Panc1 (cell line): ENCODE measurements around the gene KIAA0408. TPM values are rescaled to one million over a fixed set of nuclear protein-coding genes. Genes with fewer than 3 reads are reported as not detected.

Source experiments
- ATAC-seq: fragments of 200-7000 bp; cut with Tn5 transposase; 2 replicates; pipeline ENCODE4 v1.9.1; 2020; ENCODE audit warnings: mild to moderate bottlenecking, moderate library complexity
- BruUV-seq: library from RNA; stranded (reverse); fragments of 400-500 nt; replicated peaks from 2 replicates; lab custom pipeline; 2021; lab: Mats Ljungman, UMichigan
- CTCF ChIA-PET: fragments of 300-600 bp; sonication (Branson Sonifier 250); formaldehyde crosslinking; loops from one replicate; lab custom pipeline; 2022; ENCODE audit warnings: antibody characterized with exemption; lab: Charles Lee
- POLR2A ChIA-PET: fragments of 300-600 bp; sonication (Branson Sonifier 250); formaldehyde crosslinking; loops from one replicate; lab custom pipeline; 2022; ENCODE audit warnings: antibody characterized with exemption; lab: Charles Lee
- DNase-seq: peaks from one replicate; pipeline ENCODE4 v3.0.0-alpha.2; 2010; ENCODE audit warnings: low read depth, low spot score
- H3K27ac ChIP-seq: 2 replicates; pipeline ENCODE4 v1.5.1; 2011; ENCODE audit warnings: mild to moderate bottlenecking, low read length, inconsistent platforms
- H3K27me3 ChIP-seq: fragments of 200-500 bp; sonication (Bioruptor generic); 2 replicates; pipeline ENCODE4 v1.6.0; 2014; ENCODE audit warnings: low read length, inconsistent platforms; ENCODE audit not compliant: control insufficient read depth, insufficient read depth
- H3K36me3 ChIP-seq: fragments of 200-500 bp; sonication (Bioruptor generic); 2 replicates; pipeline ENCODE4 v1.5.1; 2014; ENCODE audit warnings: inconsistent platforms, mild to moderate bottlenecking, low read length, moderate library complexity; ENCODE audit not compliant: control insufficient read depth, insufficient read depth
- H3K4me1 ChIP-seq: 2 replicates; pipeline ENCODE4 v1.5.1; 2011; ENCODE audit warnings: inconsistent platforms, mild to moderate bottlenecking, low read length, moderate library complexity; ENCODE audit not compliant: control insufficient read depth, insufficient read depth
- H3K4me3 ChIP-seq, 2 experiments: 2 replicates each; pipeline ENCODE4 v1.5.1; 2011 to 2012; ENCODE audit warnings: low read depth in 2 of 2, low read length in 2 of 2, mild to moderate bottlenecking in 2 of 2, inconsistent platforms in 1 of 2, moderate library complexity in 1 of 2
- H3K9me3 ChIP-seq: fragments of 200-500 bp; sonication (Bioruptor generic); 2 replicates; pipeline ENCODE4 v1.5.1; 2014; ENCODE audit warnings: low read depth, mild to moderate bottlenecking, inconsistent platforms, low read length, moderate library complexity; ENCODE audit not compliant: control insufficient read depth, insufficient read depth
- CTCF ChIP-seq: fragments of 450-650 bp; IDR thresholded peaks from 2 replicates; pipeline ENCODE4 v1.5.1; 2017; ENCODE audit warnings: mild to moderate bottlenecking
- POLR2AphosphoS5 ChIP-seq: IDR thresholded peaks from 2 replicates; pipeline ENCODE4 v1.6.1; 2012; ENCODE audit warnings: mild to moderate bottlenecking, low read depth, low read length, moderate library complexity
- REST ChIP-seq, 2 experiments: IDR thresholded peaks; 2 replicates each; pipeline ENCODE4 v1.6.1; 2011 to 2012; ENCODE audit warnings: low read depth in 2 of 2, control low read depth in 1 of 2, low read length in 1 of 2, mild to moderate bottlenecking in 1 of 2, moderate library complexity in 1 of 2; ENCODE audit not compliant: insufficient read depth in 1 of 2
- SIN3A ChIP-seq: IDR thresholded peaks from 2 replicates; pipeline ENCODE4 v1.6.1; 2012; ENCODE audit warnings: low read depth, mild to moderate bottlenecking, low read length, moderate library complexity, borderline replicate concordance; ENCODE audit not compliant: insufficient read depth
- TCF7L2 ChIP-seq: IDR thresholded peaks from 2 replicates; pipeline ENCODE4 v1.6.1; 2011; ENCODE audit warnings: mild to moderate bottlenecking, low read depth, low read length, inconsistent platforms
- in situ Hi-C: cut with HindIII; loops from 2 replicates; pipeline ENCODE4 v1.10.0; 2016; ENCODE audit warnings: low sequenced_read_pairs, low pct_unique_long_range_greater_than_20kb
- intact Hi-C: fragments of 100-400 bp; cut with micrococcal nuclease; formaldehyde crosslinking; loops from one replicate; pipeline ENCODE4 v1.10.0; 2022; ENCODE audit not compliant: unreplicated experiment
- total RNA-seq: library from RNA; stranded (reverse); gene quantifications from one replicate; pipeline ENCODE4 v1.2.1, GENCODE V29; 2021; ENCODE audit not compliant: unreplicated experiment

KIAA0408 gene
- total RNA-seq, 1 experiment from 2014 or later, result 0.90 TPM

DNA sequence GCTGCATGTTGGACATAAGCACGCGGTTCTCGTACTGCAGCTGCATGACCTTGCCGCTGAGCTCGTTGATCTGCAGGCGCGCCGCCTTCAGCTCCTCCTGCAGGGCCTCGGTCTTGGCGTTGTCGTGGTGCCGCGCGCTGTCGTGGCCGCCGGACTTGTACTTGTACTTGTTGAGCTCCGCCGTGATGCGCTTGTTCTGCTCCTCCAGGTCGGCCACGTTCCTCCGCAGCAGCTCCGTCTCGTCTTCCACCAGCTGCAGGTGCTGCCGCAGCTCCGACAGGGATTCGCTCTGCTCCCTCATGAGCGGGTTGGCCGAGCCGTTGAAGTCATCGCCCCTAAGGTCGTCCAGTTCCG is 16.6 kb upstream of the KIAA0408 start:
- H3K27me3 ChIP-seq, result no peaks in the 10 kb centered on the region
- H3K4me3 ChIP-seq, result no peak overlapping the region
- DNase-seq (no peak), ATAC-seq (no peak)
- TF ChIP-seq SIN3A (no peak), POLR2AphosphoS5 (no peak), CTCF (no peak), TCF7L2 (no peak), REST (IDR thresholded peaks at IDR 0.05; ENCODE audit: insufficient read depth in 1 of 2, low read depth in 2 of 2, low read length in 1 of 2) (no peak)
- no peak overlapping the region for H3K27ac ChIP-seq
- H3K9me3 ChIP-seq, result no peaks in the 10 kb centered on the region; the same call in 1 of the 2 replicates
- ChIA-PET POLR2A (no interaction called here), CTCF (no interaction called here)
- intact Hi-C loops (no loop called here), in situ Hi-C loops (no loop called here)
- H3K4me1 ChIP-seq, result no peaks in the 10 kb centered on the region; the same call in 1 of the 2 replicates
- H3K36me3 ChIP-seq, result no peaks in the 10 kb centered on the region
- no TSS peak for BruUV-seq

DNA sequence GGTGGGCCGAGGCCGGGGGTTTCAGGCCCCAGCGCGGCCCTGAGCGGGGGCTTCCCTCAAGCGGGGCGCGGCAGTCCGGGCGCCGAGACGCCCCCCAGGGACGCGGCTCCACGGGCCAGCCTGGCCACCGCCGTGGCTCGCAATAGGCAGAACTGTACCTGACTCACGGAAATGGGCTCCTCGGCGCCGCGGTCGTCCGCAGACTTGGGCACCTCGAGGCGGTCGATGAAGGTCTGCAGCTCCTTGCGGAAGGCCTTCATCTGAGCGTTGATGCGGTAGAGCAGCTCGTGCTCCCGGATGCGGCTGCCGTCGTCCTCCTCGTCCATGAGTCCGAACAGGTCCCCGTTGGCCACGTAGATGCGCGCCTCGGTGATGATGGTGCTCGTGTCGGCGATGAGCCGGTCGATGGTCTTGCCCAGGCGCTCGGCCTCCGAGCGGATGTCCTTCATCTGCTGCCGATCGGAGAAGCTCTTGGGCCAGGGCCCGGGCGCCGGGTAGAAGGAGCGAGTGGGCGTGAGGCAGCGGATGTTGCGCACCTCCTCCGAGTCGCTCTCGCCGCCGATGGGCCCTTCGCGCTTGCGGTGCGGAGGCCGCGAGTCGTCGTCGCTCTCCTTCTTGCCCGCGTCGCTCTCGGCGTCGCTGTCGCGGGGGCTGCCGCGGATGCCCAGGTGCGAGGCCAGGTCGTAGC is 16.1 kb upstream of the KIAA0408 start:
- TF ChIP-seq CTCF, result no peak
- no peak for TF ChIP-seq TCF7L2
- TF ChIP-seq REST (IDR thresholded peaks at IDR 0.05; ENCODE audit: insufficient read depth in 1 of 2, low read depth in 2 of 2, low read length in 1 of 2), result no peak
- no peak for TF ChIP-seq POLR2AphosphoS5
- TF ChIP-seq SIN3A, result no peak
- Histone ChIP-seq H3K27me3 (no peaks in the 10 kb centered on the region), H3K9me3 (no peaks in the 10 kb centered on the region; the same call in 1 of the 2 replicates), H3K4me1 (no peaks in the 10 kb centered on the region; the same call in 1 of the 2 replicates), H3K27ac (no peak overlapping the region), H3K4me3 (no peak overlapping the region), H3K36me3 (no peaks in the 10 kb centered on the region)
- ChIA-PET POLR2A (no interaction called here), CTCF (no interaction called here)
- intact Hi-C loops (no loop called here), in situ Hi-C loops (no loop called here)
- DNase-seq, result no peak
- BruUV-seq, result no TSS peak
- no peak for ATAC-seq
